ENCODE results near the gene NCOR1.
A peak's percentile ranks its signal among the peaks of the same experiment; 100 is the strongest.

NCOR1 gene

GRCh38 chr17:16215273-16215964, at the start of gene NCOR1:
NCOR1 (minus strand) TSS chr17:16215534; CDS start chr17:16194569, 20,965 bp downstream.
- H3K4me3 ChIP-seq (ENCODE audit: low read length) = peak within 1 kb of the TSS; percentile 70
- no peak for TF ChIP-seq ZNF274 (IDR thresholded peaks at IDR 0.05; ENCODE audit: low read depth, low read length)

GRCh38 chr17:16262201-16262600, 46.9 kb upstream of the NCOR1 start:
- no peak for TF ChIP-seq ZNF274 (IDR thresholded peaks at IDR 0.05; ENCODE audit: low read depth, low read length)
- H3K4me3 ChIP-seq (ENCODE audit: low read length) = no peak overlapping the region

DNA sequence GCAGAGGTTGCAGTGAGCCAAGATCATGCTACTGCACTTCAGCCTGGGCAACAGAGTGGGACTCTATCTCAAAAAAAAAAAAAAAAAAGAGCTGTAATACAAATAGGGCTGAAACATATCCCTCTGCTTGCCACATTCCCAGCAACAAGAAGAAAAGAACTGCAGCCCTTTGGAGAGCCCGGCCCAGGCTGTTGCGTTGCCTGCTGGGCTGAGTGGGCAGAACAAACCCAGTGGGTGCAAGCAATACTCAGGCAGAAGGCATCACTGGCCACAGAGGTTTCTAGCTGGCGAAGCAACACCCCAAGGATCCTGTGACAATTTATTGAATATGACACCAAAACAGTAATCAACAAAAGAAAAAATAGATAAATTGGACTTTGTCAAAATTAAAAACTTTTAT, 45.7 kb upstream of the NCOR1 start:
- TF ChIP-seq ZNF274 (IDR thresholded peaks at IDR 0.05; ENCODE audit: low read depth, low read length) = no peak
- H3K4me3 ChIP-seq (ENCODE audit: low read length) = no peak overlapping the region

DNA sequence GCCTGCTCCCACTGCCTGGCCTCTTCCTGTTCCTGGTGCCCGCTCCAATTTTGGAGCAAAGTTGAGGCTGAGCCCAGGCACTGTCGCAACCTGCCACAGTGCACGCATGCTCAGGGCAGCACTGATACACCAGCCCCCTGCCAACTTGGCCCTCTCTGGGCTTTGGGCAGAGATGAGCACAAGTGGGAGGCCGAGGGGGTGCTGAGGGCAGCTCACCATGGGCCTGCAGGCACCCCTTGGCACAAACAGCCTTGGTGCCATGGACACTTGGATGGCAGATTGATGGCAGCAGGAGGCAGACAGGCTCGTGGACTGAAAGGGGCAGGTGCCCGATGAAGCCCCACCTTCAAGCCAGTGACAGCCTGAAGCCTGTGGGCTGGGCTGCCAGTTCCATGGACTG, 44.6 kb upstream of the NCOR1 start:
- no peak overlapping the region for H3K4me3 ChIP-seq (ENCODE audit: low read length)
- TF ChIP-seq ZNF274 (IDR thresholded peaks at IDR 0.05; ENCODE audit: low read depth, low read length) = no peak

DNA sequence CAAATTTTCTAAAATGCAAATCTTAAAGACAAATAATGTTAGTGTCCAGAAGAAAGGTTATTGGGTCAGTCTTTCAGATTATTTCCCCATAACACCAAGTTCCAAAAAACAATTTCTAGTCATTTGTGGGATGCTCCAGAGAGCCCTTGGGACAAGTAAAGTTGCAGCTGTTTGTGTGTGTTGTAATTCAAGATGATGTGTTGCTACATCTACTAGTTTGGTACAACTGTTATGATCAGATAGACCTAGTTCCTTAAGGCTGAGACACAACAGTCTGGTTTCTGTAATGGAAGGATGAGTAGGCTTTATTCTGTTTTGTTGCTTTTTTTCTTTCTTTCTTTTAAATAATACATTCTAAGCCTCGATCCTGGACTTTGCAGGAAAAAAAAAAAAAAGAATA, 43.6 kb upstream of the NCOR1 start:
- no peak overlapping the region for H3K4me3 ChIP-seq (ENCODE audit: low read length)
- TF ChIP-seq ZNF274 (IDR thresholded peaks at IDR 0.05; ENCODE audit: low read depth, low read length) = no peak

GRCh38 chr17:16255481-16255921, 40.2 kb upstream of the NCOR1 start:
- no peak overlapping the region for H3K4me3 ChIP-seq (ENCODE audit: low read length)
- no peak for TF ChIP-seq ZNF274 (IDR thresholded peaks at IDR 0.05; ENCODE audit: low read depth, low read length)

- no peak overlapping the region for H3K4me3 ChIP-seq (ENCODE audit: low read length)
- TF ChIP-seq ZNF274 (IDR thresholded peaks at IDR 0.05; ENCODE audit: low read depth, low read length) = no peak
Observed at GRCh38 chr17:16254773-16255400, 39.6 kb upstream of the NCOR1 start.

DNA sequence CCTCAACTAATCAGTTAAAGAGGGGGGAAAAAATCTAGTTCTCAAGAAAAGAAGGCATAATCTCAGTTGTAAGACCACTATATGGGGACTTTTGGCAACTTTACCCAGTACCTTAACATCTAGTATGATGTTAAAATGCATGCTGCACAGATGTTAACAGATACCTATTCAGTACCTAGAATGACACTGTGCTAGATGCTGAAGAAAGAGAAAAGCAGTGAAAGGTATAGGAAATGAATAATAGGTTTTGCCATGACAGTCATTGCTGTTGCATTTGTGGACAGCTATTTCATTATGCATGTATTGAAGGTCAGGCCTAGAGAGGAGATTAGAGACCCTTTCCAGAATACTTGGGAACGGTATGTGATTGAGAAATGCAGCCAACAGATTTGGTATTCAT, 36.2 kb upstream of the NCOR1 start:
- no peak for TF ChIP-seq ZNF274 (IDR thresholded peaks at IDR 0.05; ENCODE audit: low read depth, low read length)

GRCh38 chr17:16251043-16251442, 35.7 kb upstream of the NCOR1 start:
- no peak for TF ChIP-seq ZNF274 (IDR thresholded peaks at IDR 0.05; ENCODE audit: low read depth, low read length)
- H3K4me3 ChIP-seq (ENCODE audit: low read length) = no peak overlapping the region

More for the DNA sequence above, 36.2 kb upstream of the NCOR1 start:
- no peak overlapping the region for H3K4me3 ChIP-seq (ENCODE audit: low read length)

DNA sequence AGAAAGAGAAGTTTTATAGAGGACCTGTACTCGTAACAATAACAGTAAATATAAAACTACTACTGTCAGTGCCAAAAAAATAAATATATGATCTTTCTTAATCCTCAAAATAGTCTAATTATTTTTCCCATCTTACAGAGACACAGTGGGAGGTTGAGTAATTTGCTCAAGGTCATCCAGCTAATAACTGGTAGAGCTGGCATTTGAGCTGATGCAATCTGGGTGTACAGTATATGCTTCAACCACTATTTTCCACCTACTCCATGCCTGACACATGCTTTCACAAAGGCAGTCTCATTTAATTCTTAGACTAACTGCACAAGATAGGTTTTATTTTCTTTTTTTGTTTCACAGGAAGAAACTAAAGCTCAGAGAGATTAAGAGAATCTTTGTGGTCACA, 35.3 kb upstream of the NCOR1 start:
- H3K4me3 ChIP-seq (ENCODE audit: low read length) = no peak overlapping the region
- no peak for TF ChIP-seq ZNF274 (IDR thresholded peaks at IDR 0.05; ENCODE audit: low read depth, low read length)

- TF ChIP-seq ZNF274 (IDR thresholded peaks at IDR 0.05; ENCODE audit: low read depth, low read length) = no peak
- H3K4me3 ChIP-seq (ENCODE audit: low read length) = no peak overlapping the region
Observed at GRCh38 chr17:16247586-16247984, 32.3 kb upstream of the NCOR1 start.

GRCh38 chr17:16243801-16244567, 28.6 kb upstream of the NCOR1 start:
- H3K4me3 ChIP-seq (ENCODE audit: low read length) = no peak overlapping the region
- TF ChIP-seq ZNF274 (IDR thresholded peaks at IDR 0.05; ENCODE audit: low read depth, low read length) = no peak

GRCh38 chr17:16243385-16243784, 28.1 kb upstream of the NCOR1 start:
- no peak overlapping the region for H3K4me3 ChIP-seq (ENCODE audit: low read length)
- no peak for TF ChIP-seq ZNF274 (IDR thresholded peaks at IDR 0.05; ENCODE audit: low read depth, low read length)

- TF ChIP-seq ZNF274 (IDR thresholded peaks at IDR 0.05; ENCODE audit: low read depth, low read length) = no peak
- H3K4me3 ChIP-seq (ENCODE audit: low read length) = no peak overlapping the region
Observed at GRCh38 chr17:16241906-16242399, 26.6 kb upstream of the NCOR1 start.

- H3K4me3 ChIP-seq (ENCODE audit: low read length) = no peak overlapping the region
- no peak for TF ChIP-seq ZNF274 (IDR thresholded peaks at IDR 0.05; ENCODE audit: low read depth, low read length)
Observed at GRCh38 chr17:16239931-16240330, 24.6 kb upstream of the NCOR1 start.

All from GM08714 (cell line).